Purkinje cell (primary cell): Measurements from ENCODE around the gene C1QTNF12. TPM values are rescaled to one million over a fixed set of nuclear protein-coding genes. Genes with fewer than 3 reads are reported as not detected.

Source experiments
- polyA plus RNA-seq: library from polyadenylated mRNA; unstranded; fragments of >200 nt; fragmentation: Nextera tagmentation; gene quantifications from 2 replicates; pipeline ENCODE4 v1.2.1, GENCODE V29; 2014

The C1QTNF12 gene
- polyA plus RNA-seq = not detected in 2 replicates

GRCh38 chr1:1246577-1247340 is at the start of gene C1QTNF12:
Gene C1QTNF12, minus strand, starts transcription at chr1:1246722. Its CDS starts 32 bp downstream, at chr1:1246690.

DNA sequence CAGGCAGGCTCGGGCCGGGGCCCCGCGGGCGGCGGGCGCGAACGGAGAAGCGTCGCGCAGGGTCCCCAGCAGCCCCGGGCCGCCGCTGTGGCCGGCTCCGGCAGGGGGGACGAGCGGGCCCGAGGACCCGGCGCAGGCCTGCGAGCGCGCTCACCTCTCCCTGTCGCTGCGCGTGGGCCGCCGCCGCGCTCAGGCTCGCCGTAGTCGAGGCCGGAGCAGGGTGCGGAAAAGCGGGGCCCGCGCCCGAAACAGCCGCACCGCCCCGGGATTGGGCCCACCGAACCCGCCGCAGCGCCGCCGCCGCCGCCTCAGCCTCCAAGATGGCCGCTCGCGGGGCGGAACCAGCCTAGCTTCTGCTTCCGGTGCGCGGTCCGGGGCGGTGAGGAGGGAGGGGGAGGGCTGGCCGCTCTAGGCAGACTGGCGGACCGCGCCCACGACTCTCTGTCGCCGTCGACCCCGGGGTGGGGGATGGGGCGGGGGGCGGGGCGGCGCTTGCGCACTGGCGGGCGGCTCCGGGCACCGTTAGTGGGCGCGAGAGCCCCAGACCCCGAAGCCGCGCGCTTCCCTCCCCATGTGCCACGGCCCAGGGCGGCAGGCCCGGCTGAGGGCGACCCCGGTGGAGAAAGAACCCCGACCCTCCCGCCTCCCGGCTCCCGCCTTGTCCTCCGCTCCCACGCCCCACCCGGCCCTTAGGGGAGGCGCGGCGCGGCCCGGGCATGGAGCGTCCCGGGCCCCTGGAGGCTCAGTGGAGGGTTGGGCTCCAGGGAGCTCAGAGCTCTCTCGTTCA is 27.2 kb upstream of the C1QTNF12 start, which contains the start of gene UBE2J2:
Gene UBE2J2 (minus strand): TSS at position 343 of the 787 bp plus-strand sequence. CDS start 5,862 bp downstream, outside the sequence.

DNA sequence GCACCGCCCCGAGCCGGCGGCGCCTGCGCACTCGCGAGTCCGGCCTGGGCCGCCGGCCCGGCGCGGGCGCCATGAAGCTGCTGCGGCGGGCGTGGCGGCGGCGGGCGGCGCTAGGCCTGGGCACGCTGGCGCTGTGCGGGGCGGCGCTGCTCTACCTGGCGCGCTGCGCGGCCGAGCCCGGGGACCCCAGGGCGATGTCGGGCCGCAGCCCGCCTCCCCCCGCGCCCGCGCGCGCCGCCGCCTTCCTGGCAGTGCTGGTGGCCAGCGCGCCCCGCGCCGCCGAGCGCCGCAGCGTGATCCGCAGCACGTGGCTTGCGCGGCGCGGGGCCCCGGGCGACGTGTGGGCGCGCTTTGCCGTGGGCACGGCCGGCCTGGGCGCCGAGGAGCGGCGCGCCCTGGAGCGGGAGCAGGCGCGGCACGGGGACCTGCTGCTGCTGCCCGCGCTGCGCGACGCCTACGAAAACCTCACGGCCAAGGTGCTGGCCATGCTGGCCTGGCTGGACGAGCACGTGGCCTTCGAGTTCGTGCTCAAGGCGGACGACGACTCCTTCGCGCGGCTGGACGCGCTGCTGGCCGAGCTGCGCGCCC is 14.2 kb downstream of the C1QTNF12 start, which contains the start of gene B3GALT6:
Gene B3GALT6 (plus strand): TSS at position 30 of the 588 bp plus-strand sequence. CDS start 42 bp downstream, at position 72.

GRCh38 chr1:1231400-1232207 is 14.9 kb downstream of the C1QTNF12 start, which contains the start of gene SDF4:
Gene SDF4, minus strand, starts transcription at chr1:1232001. Its CDS starts 3,229 bp downstream, at chr1:1228772.

DNA sequence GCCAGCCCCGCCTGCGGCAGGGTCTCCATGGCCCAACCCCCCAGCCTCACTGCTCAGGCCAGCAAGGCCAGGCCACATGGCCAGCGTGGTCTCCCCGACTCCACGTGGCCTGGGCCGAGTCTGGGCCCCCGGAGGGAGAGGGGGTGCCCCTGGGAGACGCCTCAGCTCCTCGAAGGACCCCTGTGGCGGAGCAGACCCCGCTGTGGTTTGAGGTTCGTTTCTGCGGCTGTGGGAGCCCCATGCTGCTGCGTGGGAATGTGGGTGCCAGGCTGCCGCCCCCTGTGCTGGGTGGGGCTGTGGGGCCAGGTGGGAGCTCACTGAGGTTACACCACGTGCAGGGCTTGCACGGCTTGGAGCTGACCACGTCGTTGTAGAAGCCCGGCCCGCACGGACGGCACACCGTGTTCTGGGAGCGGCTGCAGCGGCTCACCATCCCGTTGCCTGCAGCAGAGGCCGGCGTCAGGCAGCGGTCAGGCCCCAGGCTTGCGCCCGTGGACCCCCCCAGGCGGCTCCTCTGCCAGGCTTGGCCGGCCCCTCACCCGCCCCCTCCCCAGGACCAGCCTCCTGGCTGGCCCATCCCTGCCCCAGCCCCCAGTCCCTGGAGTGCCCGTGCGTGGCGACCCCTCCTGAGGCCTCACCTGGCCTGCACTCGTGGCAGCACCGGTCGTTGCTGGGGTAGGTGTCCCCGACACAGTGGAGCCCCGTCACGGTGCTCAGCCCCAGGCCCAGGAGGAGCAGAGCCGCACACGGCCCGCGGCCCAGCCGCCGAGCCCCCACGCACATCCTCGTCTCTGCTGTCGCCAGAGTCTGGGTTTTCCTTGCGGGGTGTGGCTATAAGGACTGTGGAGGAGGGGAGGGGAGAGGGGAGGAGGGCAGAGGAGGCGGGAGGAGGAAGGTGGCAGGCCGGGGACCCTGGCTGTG is 32.9 kb downstream of the C1QTNF12 start, which contains the start of gene TNFRSF4:
Gene TNFRSF4 (minus strand): TSS at position 809 of the 921 bp plus-strand sequence. CDS start 26 bp downstream, at position 783.

DNA sequence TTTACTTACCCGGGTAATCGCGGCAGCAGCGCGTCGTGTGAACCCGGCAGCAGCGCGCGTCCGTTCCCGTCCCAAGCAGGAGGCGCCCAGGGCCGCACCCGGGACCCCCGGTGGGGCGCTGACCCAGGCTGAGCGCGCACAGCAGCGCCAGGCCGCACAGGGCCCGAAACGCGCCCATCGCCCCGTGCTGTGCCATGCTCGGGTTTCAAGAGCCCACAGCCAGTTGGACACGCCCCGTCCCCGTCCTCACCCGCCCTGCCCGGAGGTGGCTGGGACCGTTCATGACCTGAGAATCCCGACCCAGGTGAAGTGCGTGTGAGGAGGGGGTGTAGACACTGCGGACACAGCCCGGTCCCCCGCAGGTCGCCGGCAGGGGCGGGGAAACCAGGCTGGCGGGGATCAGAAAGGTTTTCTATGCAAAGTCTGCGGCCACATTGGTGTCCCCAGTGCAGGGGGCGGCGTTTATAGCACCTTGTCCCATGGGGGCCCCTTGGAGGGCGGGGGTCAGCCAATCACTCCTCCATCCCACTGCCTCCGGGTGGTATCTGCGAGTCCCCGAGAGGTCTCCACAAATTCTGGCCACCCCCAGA is 40.1 kb downstream of the C1QTNF12 start, which contains the start of gene TNFRSF18:
Gene TNFRSF18 (minus strand): TSS at position 217 of the 590 bp plus-strand sequence. CDS start 21 bp downstream, at position 196.

Other genes with a start within 250 kb of the C1QTNF12 start
- gene HES4, start 246.6 kb downstream of the C1QTNF12 start, polyA plus RNA-seq = not detected in 2 replicates
- 11.3 and 18.9 TPM in 2 replicates for gene ISG15, start 233.2 kb downstream of the C1QTNF12 start, polyA plus RNA-seq
- 0.13 TPM in 1 of 2 replicates, not detected in the other for gene AGRN, start 226.6 kb downstream of the C1QTNF12 start, polyA plus RNA-seq
- not detected in 2 replicates for gene RNF223, start 172.4 kb downstream of the C1QTNF12 start, polyA plus RNA-seq
- gene C1orf159, start 130.6 kb downstream of the C1QTNF12 start, polyA plus RNA-seq = 0.26 TPM in 1 of 2 replicates, not detected in the other
- not detected in 2 replicates for gene TTLL10, start 72.8 kb downstream of the C1QTNF12 start, polyA plus RNA-seq
- gene TNFRSF18, start 40.1 kb downstream of the C1QTNF12 start, polyA plus RNA-seq = not detected in 2 replicates
- gene TNFRSF4, start 32.6 kb downstream of the C1QTNF12 start, polyA plus RNA-seq = not detected in 2 replicates
- gene SDF4, start 14.7 kb downstream of the C1QTNF12 start, polyA plus RNA-seq = 3.7 and 10.0 TPM in 2 replicates
- gene B3GALT6, start 14.5 kb downstream of the C1QTNF12 start, polyA plus RNA-seq = 1.3 and 1.5 TPM in 2 replicates
- 0.87 and 3.4 TPM in 2 replicates for gene UBE2J2, start 27.1 kb upstream of the C1QTNF12 start, polyA plus RNA-seq
- gene SCNN1D, start 33.7 kb upstream of the C1QTNF12 start, polyA plus RNA-seq = not detected in 2 replicates
- gene ACAP3, start 61.2 kb upstream of the C1QTNF12 start, polyA plus RNA-seq = 0.91 and 4.7 TPM in 2 replicates
- 0.26 and 2.6 TPM in 2 replicates for gene PUSL1, start 61.9 kb upstream of the C1QTNF12 start, polyA plus RNA-seq
- 13.9 and 14.6 TPM in 2 replicates for gene INTS11, start 77.9 kb upstream of the C1QTNF12 start, polyA plus RNA-seq
- 0.21 and 0.26 TPM in 2 replicates for gene CPTP, start 78.1 kb upstream of the C1QTNF12 start, polyA plus RNA-seq
- not detected in 2 replicates for gene TAS1R3, start 84.6 kb upstream of the C1QTNF12 start, polyA plus RNA-seq
- gene DVL1, start 102.7 kb upstream of the C1QTNF12 start, polyA plus RNA-seq = 0.86 and 1.1 TPM in 2 replicates
- 0.63 and 3.6 TPM in 2 replicates for gene MXRA8, start 111.8 kb upstream of the C1QTNF12 start, polyA plus RNA-seq
- gene AURKAIP1, start 128.5 kb upstream of the C1QTNF12 start, polyA plus RNA-seq = 29.6 and 36.4 TPM in 2 replicates
- 22.1 and 24.2 TPM in 2 replicates for gene CCNL2, start 152.6 kb upstream of the C1QTNF12 start, polyA plus RNA-seq
- 252 and 299 TPM in 2 replicates for gene MRPL20, start 160.6 kb upstream of the C1QTNF12 start, polyA plus RNA-seq
- gene ANKRD65, start 174.6 kb upstream of the C1QTNF12 start, polyA plus RNA-seq = 0.24 TPM in 1 of 2 replicates, not detected in the other
- 0.74 TPM in 1 of 2 replicates, not detected in the other for gene VWA1, start 189.0 kb upstream of the C1QTNF12 start, polyA plus RNA-seq
- gene ATAD3C, start 203.0 kb upstream of the C1QTNF12 start, polyA plus RNA-seq = 3.1 and 14.2 TPM in 2 replicates
- gene ATAD3B, start 225.0 kb upstream of the C1QTNF12 start, polyA plus RNA-seq = not detected in 2 replicates